Fibroblast of the aortic adventitia (primary cell): ENCODE measurements around the gene TSHB. TPM values are rescaled to one million over a fixed set of nuclear protein-coding genes. Genes with fewer than 3 reads are reported as not detected.
"Not testable (repeated sequence)": the region's sequence is repeated elsewhere in the genome, so short reads cannot be mapped to it uniquely, and the experiment has no call there.

Source experiments
- DNase-seq: peaks from one replicate; pipeline ENCODE4 v3.0.0-alpha.2; 2010; ENCODE audit warnings: low read depth
- H3K4me3 ChIP-seq: 2 replicates; pipeline ENCODE4 v1.5.1; 2011; ENCODE audit warnings: low read depth, mild to moderate bottlenecking, control low read depth, low read length, moderate library complexity
- CTCF ChIP-seq: IDR thresholded peaks from 2 replicates; pipeline ENCODE4 v1.5.1; 2011; ENCODE audit warnings: mild to moderate bottlenecking, low read length, control low read depth, inconsistent platforms; ENCODE audit not compliant: insufficient read depth
- total RNA-seq: library from RNA; depleted of rRNA; stranded (reverse); fragments of >200 nt; gene quantifications from 2 replicates; pipeline ENCODE4 v1.2.3, GENCODE V29; 2012; ENCODE audit warnings: low replicate concordance

Gene TSHB
- total RNA-seq, 1 donor = not detected

- TF ChIP-seq CTCF = no peak
- no peak overlapping the region for H3K4me3 ChIP-seq
- DNase-seq = no peak
Observed at GRCh38 chr1:115012006-115012405, 17.6 kb upstream of the TSHB start.

DNA sequence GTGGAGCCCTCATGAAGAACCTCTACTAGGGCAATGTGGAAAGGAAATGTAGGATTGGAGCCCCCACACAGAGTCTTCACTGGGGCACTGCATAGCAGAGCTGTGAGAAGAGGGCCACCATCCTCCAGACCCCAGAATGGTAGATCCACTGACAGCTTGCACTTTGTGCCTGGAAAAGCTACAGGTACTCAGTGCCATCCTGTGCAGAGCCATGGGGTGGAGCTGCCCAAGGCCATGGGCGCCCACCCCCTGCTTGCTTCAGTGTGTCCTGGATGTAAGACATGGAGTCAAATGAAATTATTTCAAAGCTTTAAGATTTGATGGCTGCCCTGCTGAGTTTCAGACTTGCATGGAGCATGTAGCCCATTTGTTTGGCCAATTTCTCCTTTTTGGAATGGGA, 17.2 kb upstream of the TSHB start:
- H3K4me3 ChIP-seq = no peak overlapping the region
- DNase-seq = no peak
- TF ChIP-seq CTCF = no peak

GRCh38 chr1:115013792-115014191, 15.8 kb upstream of the TSHB start:
- TF ChIP-seq CTCF = no peak
- H3K4me3 ChIP-seq = no peak overlapping the region
- DNase-seq = no peak

- H3K4me3 ChIP-seq, DNase-seq: not testable (repeated sequence)
Observed at GRCh38 chr1:115019549-115019948, 10.1 kb upstream of the TSHB start.

DNA sequence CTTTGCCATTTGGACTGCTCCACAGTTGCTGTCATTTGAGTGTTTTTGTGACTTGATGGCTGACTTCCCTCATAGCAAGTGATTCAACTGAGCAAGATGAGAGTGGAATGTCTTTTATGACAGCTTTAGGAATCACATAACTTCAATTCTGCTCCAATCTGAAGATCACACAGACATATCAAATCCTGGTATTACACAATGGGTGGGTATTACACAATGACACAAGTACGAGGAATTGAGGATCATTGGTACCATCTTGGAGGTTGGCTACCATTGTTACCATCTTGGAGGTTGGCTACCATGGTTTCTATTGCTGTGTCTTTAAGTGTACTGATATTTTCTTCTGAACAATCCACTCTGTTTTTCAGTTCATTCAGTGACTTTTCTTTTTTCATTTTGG, 8.5 kb upstream of the TSHB start:
- DNase-seq = no peak
- no peak for TF ChIP-seq CTCF
- H3K4me3 ChIP-seq = no peak overlapping the region

DNA sequence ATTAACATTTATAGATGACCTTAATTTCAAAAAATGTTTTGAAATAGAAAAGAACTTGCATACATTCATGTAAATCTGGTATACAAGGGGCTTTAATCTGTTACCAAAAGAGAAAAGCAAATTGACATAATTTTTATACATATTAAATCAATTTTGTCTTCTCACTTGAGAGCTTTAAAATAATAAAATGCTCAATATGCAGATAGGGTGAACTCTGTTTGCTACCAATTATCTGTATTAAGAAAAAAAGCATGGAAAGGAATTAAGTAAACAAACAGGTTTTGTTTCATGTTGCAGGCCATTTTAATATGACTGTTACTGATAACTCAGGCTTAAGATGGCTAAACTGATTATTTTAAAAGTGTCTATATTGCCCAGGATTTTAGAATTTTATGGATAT, 6.0 kb upstream of the TSHB start:
- H3K4me3 ChIP-seq = no peak overlapping the region
- TF ChIP-seq CTCF = no peak
- DNase-seq = no peak

DNA sequence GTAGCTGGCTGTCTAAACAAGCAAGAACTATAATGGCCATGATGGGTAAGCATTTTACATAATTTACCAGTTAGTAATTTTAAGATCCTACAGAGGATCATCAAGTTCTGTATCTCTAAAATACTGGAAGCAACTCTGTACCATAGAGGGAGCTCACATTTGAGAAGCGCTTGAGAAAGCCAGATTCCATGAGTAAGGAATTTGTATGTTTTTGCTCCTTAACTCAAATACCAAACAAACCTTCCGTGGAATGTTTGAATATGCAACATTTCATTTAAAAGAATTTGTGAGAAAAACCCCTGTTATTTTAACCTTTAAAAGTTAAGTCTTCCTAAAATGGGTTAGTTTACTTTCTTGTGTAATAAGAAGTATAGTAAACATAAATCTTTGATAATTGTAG, 2.0 kb downstream of the TSHB start:
- no peak for TF ChIP-seq CTCF
- no peak for DNase-seq
- no peak overlapping the region for H3K4me3 ChIP-seq
